Activated CD8-positive, alpha-beta memory T cell treated with anti-CD3 and anti-CD28 coated beads, Interleukin-2, amount 50 U/mL, for 24 hours (primary cell): ENCODE data around the gene TNS2.

Experiments used
- DNase-seq: peaks from one replicate; pipeline ENCODE4 v3.0.0-alpha.2; 2020; ENCODE audit errors: extremely low read depth

TNS2 gene

GRCh38 chr12:53042607-53043454 lies 7.0 kb upstream of the TNS2 start:
- DNase-seq: no peak

- DNase-seq: no peak
These were observed 5.7 kb upstream of the TNS2 start for GRCh38 chr12:53044052-53044581.

GRCh38 chr12:53044896-53045695 lies 4.8 kb upstream of the TNS2 start:
- no peak for DNase-seq

GRCh38 chr12:53045696-53046045 lies 4.2 kb upstream of the TNS2 start:
- DNase-seq: no peak

- DNase-seq: no peak
These were observed 3.1 kb upstream of the TNS2 start for GRCh38 chr12:53046655-53047220.

GRCh38 chr12:53047221-53048032 lies 2.4 kb upstream of the TNS2 start:
- DNase-seq: no peak

GRCh38 chr12:53048033-53048779 lies 1.7 kb upstream of the TNS2 start:
- no peak for DNase-seq

- DNase-seq: no peak
These were observed 974 bp upstream of the TNS2 start for GRCh38 chr12:53048780-53049401.

- no peak for DNase-seq
These were observed 677 bp downstream of the TNS2 start for GRCh38 chr12:53050426-53051057.

- DNase-seq: no peak
These were observed 1.4 kb downstream of the TNS2 start for GRCh38 chr12:53051058-53051880.

GRCh38 chr12:53051881-53052412 lies 2.1 kb downstream of the TNS2 start:
- DNase-seq: no peak

GRCh38 chr12:53052419-53053217 lies 2.8 kb downstream of the TNS2 start:
- DNase-seq: no peak

- no peak for DNase-seq
These were observed 3.6 kb downstream of the TNS2 start for GRCh38 chr12:53053218-53054111.

GRCh38 chr12:53054112-53054878 lies 4.4 kb downstream of the TNS2 start:
- DNase-seq: peak; percentile 80

GRCh38 chr12:53055471-53056266 lies 5.8 kb downstream of the TNS2 start:
- DNase-seq: no peak
